Suppressor macrophage treated with lipopolysaccharide for 4 hours (primary cell): Measurements from ENCODE around the gene TEAD1.
"Not testable (repeated sequence)": the region's sequence is repeated elsewhere in the genome, so short reads cannot be mapped to it uniquely, and the experiment has no call there.

Experiments
- DNase-seq: peaks from one replicate; pipeline ENCODE4 v3.0.0-alpha.2; 2020

Gene TEAD1

DNA sequence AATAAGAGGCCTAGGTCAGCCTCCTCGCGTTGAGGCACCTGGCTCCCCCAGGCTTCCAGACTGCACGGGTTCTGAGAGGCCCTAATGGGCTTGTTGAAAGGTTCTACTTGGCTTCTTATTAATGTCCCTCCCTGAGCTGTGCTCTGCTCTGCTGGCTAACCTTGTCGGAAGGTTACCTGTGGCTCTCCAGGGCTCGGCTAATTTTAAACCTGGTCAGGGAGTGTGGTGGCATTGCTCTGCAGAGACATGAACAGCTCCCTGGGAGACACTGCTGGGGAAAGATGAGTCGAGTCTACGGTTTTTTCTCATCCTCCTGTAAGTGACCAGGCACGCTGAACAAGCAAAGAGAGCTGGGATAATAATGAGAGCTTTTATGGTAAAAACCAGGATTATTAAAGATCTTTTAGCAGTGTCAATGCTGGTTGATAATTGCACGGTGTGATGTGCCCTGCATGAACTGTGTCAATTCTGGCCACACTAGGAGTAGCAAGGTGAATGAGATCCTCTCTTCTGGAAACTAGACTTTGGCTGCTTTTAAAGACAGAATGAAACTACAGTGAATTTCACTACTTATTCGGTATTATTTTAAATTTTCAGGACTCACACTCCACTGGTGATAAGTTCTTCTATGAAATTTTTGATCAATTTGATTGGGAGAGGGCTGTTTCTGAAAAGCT, 70.7 kb downstream of the TEAD1 start:
- DNase-seq: no peak

DNA sequence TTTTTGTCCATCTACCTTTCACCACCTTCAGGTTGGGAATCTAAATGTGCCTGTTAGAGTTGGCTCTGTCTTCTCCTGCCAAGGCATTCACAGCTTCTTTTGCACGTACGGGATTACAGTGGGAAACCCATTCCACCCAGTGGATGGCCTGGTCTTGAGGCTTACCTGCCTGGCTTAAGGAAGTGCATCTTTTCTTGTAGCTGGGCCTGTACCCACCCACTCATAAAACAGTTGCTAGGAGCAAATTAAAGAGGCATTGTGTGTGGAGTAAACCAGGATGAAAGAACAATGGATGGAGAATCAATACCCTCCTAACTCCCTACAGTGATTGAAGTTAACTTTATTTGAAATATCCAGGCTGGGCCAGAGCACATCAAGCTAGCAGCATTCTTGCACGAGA, 71.6 kb downstream of the TEAD1 start:
- DNase-seq: no peak

DNA sequence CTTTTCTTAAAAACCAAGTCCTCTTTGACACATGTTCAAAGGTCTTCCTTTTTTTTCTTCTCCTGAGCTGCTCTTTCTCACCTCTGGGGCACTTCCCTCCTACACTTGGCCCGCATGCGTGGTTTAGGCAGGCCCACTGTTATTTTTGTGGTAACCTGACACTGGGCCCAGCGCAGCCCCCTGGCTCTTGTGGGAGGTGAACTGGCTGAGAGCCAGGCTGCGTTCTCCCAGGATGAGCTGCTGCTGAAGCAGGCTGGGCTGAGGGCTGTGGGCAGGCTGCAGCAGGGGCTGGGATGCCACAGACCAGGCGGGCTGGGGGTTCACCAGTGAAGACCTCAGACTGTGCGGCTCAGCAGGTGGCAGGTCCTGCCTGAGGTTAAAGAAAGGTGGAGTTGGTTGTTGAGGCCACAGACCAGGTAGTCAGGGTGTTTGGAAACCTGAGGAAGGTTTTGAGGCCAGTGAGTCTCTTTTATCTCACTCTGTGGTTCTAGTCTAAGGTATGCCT, 72.4 kb downstream of the TEAD1 start:
- DNase-seq: no peak

GRCh38 chr11:12748561-12748960, 74.3 kb downstream of the TEAD1 start:
- DNase-seq: no peak

DNA sequence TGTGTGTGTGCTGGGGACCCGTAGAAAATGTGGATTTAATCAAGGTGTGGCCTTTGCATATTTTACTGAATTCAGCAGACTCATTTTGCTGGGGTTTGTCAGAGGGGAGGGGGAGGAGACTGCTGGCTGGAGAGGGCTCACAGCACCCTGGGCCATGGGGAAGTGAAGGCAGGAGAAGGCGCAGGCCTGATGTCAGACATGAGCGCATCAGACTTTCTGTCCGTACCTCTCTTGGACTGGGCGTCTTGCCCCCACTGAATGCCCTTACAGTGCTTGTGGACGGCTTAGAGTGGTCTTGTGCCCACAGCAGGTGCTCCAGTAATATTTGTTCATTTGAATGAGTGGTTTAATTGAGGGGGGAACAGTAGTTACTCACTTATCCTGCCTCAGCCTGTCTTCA, 75.2 kb downstream of the TEAD1 start:
- DNase-seq: no peak

DNA sequence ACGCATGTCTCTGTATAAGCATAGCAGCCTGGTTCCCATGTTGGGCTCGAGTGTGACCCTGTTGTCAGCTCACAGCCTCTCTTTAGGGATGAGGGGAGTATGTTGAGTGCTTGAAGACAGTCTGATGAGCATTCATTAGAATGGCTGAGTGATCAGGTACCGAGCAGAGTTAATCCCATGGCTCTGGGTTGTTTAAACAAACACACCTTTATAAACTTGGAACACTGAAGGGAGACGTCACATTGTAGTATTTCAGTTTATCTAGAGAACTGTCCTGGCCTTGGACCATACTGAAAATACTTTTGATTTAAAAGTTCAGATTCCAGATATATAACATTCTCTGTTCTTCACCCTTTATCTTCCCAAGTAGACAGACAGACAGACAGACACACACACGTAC, 76.0 kb downstream of the TEAD1 start:
- DNase-seq: no peak

GRCh38 chr11:12752868-12753524, 78.8 kb downstream of the TEAD1 start:
- no peak for DNase-seq

GRCh38 chr11:12754021-12754420, 79.8 kb downstream of the TEAD1 start:
- DNase-seq: no peak

GRCh38 chr11:12754582-12755234, 80.5 kb downstream of the TEAD1 start:
- DNase-seq: no peak

- DNase-seq: no peak
Measured at GRCh38 chr11:12755510-12756453, 81.6 kb downstream of the TEAD1 start.

DNA sequence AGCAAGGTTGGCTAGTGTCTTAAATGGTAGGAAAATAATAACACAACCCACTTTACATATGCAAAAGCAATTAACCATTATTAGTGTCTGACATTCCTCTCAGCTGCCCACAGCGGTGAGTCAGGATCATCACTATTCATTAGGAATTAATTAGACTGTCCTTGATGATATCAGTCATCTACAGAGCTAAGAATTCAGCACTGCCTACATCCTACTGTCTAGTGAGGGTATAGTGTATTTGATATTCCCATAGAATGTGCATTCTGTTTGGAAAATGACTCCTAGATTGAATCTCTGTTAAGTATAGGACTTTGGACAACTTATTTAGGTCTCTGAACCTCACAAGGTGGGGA, 82.2 kb downstream of the TEAD1 start:
- DNase-seq: no peak

GRCh38 chr11:12756867-12757266, 82.6 kb downstream of the TEAD1 start:
- DNase-seq: no peak

DNA sequence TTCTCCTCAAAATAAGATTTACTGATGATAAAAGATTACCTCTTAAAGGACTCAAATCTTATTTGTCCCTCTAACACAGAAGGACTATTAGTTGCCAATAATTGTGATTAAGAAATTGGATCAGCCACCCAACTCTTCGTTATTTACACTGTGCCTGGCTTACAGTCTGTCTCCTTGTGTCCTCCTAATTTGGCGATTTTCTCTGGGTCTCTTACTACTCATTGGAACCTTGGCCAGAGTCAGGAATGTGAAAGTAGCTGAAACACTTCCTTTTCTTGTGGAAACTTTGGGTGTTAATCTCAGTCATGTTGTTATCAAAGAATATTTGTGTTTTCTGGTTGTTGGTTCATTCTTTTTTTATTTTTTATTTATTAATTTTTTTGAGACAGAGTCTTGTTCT, 83.2 kb downstream of the TEAD1 start:
- no peak for DNase-seq

- DNase-seq: not testable (repeated sequence)
Measured at GRCh38 chr11:12758117-12758516, 83.9 kb downstream of the TEAD1 start.

DNA sequence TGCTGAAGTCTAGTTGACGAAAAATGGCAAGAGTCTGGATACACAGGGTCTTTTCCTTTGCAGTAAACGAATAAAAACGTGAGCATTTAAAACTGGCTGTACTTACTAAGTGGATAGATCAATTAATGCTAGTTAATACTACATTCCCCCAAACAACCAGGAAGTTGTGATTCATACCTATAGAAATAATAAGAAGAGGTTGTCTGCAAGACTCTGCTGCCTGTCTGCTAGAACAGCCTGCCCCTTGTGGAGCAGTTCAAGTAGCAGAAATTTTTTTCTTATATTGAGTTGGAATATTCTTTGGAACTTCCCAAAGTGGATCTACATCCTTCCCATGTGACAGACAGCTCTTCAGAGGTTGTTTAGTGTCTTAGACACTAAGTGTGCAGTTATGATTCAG, 86.8 kb downstream of the TEAD1 start:
- no peak for DNase-seq

DNA sequence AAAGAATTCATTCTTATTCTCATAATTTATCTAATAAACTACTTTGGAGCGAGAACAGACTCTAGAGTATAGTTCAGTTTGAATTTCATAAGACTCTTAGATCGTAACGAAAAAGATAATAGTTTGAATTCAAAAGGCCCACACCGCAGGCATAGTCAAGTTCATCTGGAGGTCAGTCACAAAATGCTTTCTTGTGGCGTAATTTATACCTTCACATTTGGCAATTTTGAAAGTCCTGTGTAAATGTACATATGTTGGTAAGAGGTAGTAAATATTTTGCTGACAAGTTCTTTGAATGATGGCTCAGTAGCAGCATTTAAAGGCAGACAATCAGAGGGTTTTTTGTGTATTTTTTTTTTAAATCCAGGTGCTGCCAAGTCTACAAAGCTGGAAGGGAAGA, 88.1 kb downstream of the TEAD1 start:
- DNase-seq: no peak

DNA sequence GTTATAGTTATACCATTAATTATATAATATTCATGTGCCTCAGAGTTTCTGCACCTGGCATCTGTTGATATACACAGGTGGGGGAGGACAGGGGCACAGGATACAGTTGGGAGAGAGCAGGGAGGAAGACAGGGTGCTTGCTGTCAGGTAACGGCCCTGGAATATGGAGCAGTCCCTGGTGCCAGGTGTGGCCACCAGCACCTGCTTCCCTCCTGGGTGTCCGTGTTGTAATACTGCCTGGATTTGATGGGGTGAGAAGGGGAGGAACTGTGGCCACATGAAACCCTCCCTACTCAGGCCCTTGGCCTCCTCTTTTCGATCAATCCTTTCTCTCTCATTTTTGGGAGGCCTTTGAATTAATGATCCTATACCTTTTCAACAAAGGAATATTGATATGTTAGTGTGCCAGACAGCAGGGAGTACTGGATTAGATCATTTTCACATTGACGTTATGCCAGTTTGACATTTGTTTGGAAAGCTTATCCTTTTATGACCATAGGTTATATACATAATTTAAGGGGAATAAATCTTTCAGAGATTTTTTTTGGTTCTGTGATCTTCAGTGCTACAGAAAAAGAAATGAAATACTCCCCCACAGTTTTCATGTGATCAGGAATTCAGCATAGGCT, 88.6 kb downstream of the TEAD1 start:
- DNase-seq: no peak

- no peak for DNase-seq
Measured at GRCh38 chr11:12764187-12764914, 90.1 kb downstream of the TEAD1 start.

DNA sequence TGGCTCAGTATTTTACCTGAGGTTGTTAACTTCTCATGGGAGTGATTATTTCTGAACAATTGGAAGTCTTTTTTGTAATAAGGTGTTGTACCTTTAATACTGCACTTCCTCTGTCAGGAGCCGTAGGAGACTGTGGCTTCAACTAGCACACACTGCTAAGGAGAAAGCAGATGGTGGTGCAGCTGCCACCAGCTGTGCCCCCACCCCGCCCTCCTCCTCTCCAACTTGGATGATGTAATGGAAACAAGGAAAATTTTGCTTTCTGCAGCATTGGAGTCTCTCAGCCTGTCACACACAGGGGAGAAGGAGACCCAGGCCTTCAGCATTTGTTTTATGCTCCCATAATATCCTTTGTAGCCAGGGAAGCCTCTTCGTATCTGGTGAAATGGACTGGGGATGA, 91.2 kb downstream of the TEAD1 start:
- DNase-seq: no peak

DNA sequence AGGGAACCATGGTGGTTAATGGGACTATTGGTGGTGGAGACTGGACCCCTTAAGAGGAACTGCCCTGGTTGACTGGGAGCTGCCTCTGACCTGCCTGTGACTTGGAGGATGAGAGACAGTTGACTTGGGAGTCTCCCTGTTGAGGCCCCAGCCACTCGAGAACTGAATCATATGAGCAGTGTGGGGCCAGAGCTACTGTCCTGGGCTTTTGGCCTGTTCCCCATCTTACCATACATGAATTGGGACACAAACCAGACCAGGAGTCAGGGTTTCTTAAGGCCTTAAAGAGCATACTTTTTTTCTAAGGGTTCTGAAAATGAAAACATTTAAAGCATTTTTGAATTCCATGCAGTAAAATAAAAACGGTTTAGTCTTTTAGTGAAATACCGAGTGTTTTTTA, 92.8 kb downstream of the TEAD1 start:
- DNase-seq: no peak

DNA sequence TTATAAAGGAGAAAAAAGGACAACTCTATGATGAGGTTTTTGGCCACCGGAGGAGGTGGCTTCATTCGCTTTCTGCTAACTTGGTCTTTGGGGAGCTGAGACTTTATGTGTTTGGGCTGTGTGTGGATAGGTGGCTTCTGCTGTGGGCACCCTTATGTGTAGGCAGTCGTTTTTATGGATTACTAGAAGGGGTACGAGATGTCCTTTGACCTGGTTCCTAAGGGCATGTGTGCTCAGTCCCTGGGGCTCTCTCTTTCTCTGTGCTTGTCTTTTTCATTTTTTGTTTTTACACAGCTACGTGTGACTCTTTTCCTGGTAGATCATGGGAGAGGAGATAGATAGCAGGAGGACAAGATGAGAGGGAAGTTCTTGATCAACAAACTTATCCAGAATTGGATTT, 93.4 kb downstream of the TEAD1 start:
- no peak for DNase-seq
